ENCODE data around the gene PAQR5.
"Not testable (repeated sequence)": the region's sequence is repeated elsewhere in the genome, so short reads cannot be mapped to it uniquely, and the experiment has no call there.

PAQR5 gene

GRCh38 chr15:69357773-69358771 is 59.4 kb downstream of the PAQR5 start:
- DNase-seq (ENCODE audit: low spot score), result no peak

GRCh38 chr15:69358850-69359249 is 60.1 kb downstream of the PAQR5 start:
- DNase-seq (ENCODE audit: low spot score), result no peak

GRCh38 chr15:69359722-69360121 is 61.0 kb downstream of the PAQR5 start:
- no peak for DNase-seq (ENCODE audit: low spot score)

GRCh38 chr15:69360642-69361041 is 61.9 kb downstream of the PAQR5 start:
- no peak for DNase-seq (ENCODE audit: low spot score)

- DNase-seq (ENCODE audit: low spot score), result no peak
These were observed 68.5 kb downstream of the PAQR5 start for GRCh38 chr15:69367236-69367635.

- no peak for DNase-seq (ENCODE audit: low spot score)
These were observed 70.9 kb downstream of the PAQR5 start for GRCh38 chr15:69369631-69370030.

GRCh38 chr15:69373406-69373805 is 74.7 kb downstream of the PAQR5 start:
- no peak for DNase-seq (ENCODE audit: low spot score)

- DNase-seq (ENCODE audit: low spot score), result no peak
These were observed 76.6 kb downstream of the PAQR5 start for GRCh38 chr15:69375151-69375790.

- no peak for DNase-seq (ENCODE audit: low spot score)
These were observed 78.7 kb downstream of the PAQR5 start for GRCh38 chr15:69377216-69377970.

GRCh38 chr15:69380100-69380725 is 81.5 kb downstream of the PAQR5 start:
- no peak for DNase-seq (ENCODE audit: low spot score)

GRCh38 chr15:69380726-69381105 is 82.0 kb downstream of the PAQR5 start:
- no peak for DNase-seq (ENCODE audit: low spot score)

GRCh38 chr15:69382176-69382575 is 83.5 kb downstream of the PAQR5 start:
- DNase-seq (ENCODE audit: low spot score), result not testable (repeated sequence)

GRCh38 chr15:69384066-69384465 is 85.4 kb downstream of the PAQR5 start:
- not testable (repeated sequence) for DNase-seq (ENCODE audit: low spot score)

GRCh38 chr15:69384626-69385598 is 86.2 kb downstream of the PAQR5 start:
- no peak for DNase-seq (ENCODE audit: low spot score)

GRCh38 chr15:69385831-69386230 is 87.1 kb downstream of the PAQR5 start:
- no peak for DNase-seq (ENCODE audit: low spot score)

- DNase-seq (ENCODE audit: low spot score), result no peak
These were observed 87.6 kb downstream of the PAQR5 start for GRCh38 chr15:69386284-69386683.

GRCh38 chr15:69388260-69388705 is 89.6 kb downstream of the PAQR5 start:
- DNase-seq (ENCODE audit: low spot score), result no peak

GRCh38 chr15:69389426-69389825 is 90.7 kb downstream of the PAQR5 start:
- no peak for DNase-seq (ENCODE audit: low spot score)

- no peak for DNase-seq (ENCODE audit: low spot score)
These were observed 91.9 kb downstream of the PAQR5 start for GRCh38 chr15:69390575-69390974.

GRCh38 chr15:69391046-69391757 is 92.5 kb downstream of the PAQR5 start:
- no peak for DNase-seq (ENCODE audit: low spot score)
